ENCODE results near the gene CACNA1F.

CACNA1F gene

GRCh38 chrX:49211074-49211473, 22.1 kb downstream of the CACNA1F start:
- no peak for TF ChIP-seq CTCF (IDR thresholded peaks at IDR 0.05)

GRCh38 chrX:49210406-49210805, 22.7 kb downstream of the CACNA1F start:
- TF ChIP-seq CTCF (IDR thresholded peaks at IDR 0.05): no peak

- TF ChIP-seq CTCF (IDR thresholded peaks at IDR 0.05): no peak
Measured at GRCh38 chrX:49209434-49210251, 23.5 kb downstream of the CACNA1F start.

GRCh38 chrX:49208399-49208798, 24.7 kb downstream of the CACNA1F start:
- TF ChIP-seq CTCF (IDR thresholded peaks at IDR 0.05): no peak

- no peak for TF ChIP-seq CTCF (IDR thresholded peaks at IDR 0.05)
Measured at GRCh38 chrX:49206543-49206942, 26.6 kb downstream of the CACNA1F start.

GRCh38 chrX:49205443-49205842, 27.7 kb downstream of the CACNA1F start:
- TF ChIP-seq CTCF (IDR thresholded peaks at IDR 0.05): no peak

- TF ChIP-seq CTCF (IDR thresholded peaks at IDR 0.05): no peak
Measured at GRCh38 chrX:49204709-49205108, 28.4 kb downstream of the CACNA1F start.

Data from LNCAP (cell line).